ENCODE results near the gene TEX12.
"Not testable (repeated sequence)": the region's sequence is repeated elsewhere in the genome, so short reads cannot be mapped to it uniquely, and the experiment has no call there.

The TEX12 gene

GRCh38 chr11:112167145-112167544 is at the start of gene TEX12:
Gene TEX12, plus strand, starts transcription at chr11:112167372. Its CDS starts 1,897 bp downstream, at chr11:112169269.
- no peak for DNase-seq

- DNase-seq, result no peak
These were observed 49.0 kb upstream of the TEX12 start for GRCh38 chr11:112118176-112118575.

GRCh38 chr11:112121981-112122615 is 45.1 kb upstream of the TEX12 start:
- no peak for DNase-seq

GRCh38 chr11:112123129-112123528 is 44.0 kb upstream of the TEX12 start:
- no peak for DNase-seq

GRCh38 chr11:112127056-112127455 is 40.1 kb upstream of the TEX12 start:
- DNase-seq, result no peak

GRCh38 chr11:112128483-112129121 is 38.6 kb upstream of the TEX12 start:
- peak; percentile 43 for DNase-seq

GRCh38 chr11:112129656-112130055 is 37.5 kb upstream of the TEX12 start:
- DNase-seq, result no peak

- DNase-seq, result no peak
These were observed 34.4 kb upstream of the TEX12 start for GRCh38 chr11:112132737-112133136.

- DNase-seq, result no peak
These were observed 32.7 kb upstream of the TEX12 start for GRCh38 chr11:112134473-112134872.

- no peak for DNase-seq
These were observed 23.6 kb upstream of the TEX12 start for GRCh38 chr11:112143597-112143996.

- no peak for DNase-seq
These were observed 16.7 kb upstream of the TEX12 start for GRCh38 chr11:112150517-112150916.

GRCh38 chr11:112156153-112156955 is 10.8 kb upstream of the TEX12 start:
- no peak for DNase-seq

GRCh38 chr11:112156956-112157766 is 10.0 kb upstream of the TEX12 start:
- peak; percentile 100 for DNase-seq

- no peak for DNase-seq
These were observed 7.8 kb upstream of the TEX12 start for GRCh38 chr11:112159098-112160065.

GRCh38 chr11:112160091-112160848 is 6.9 kb upstream of the TEX12 start:
- no peak for DNase-seq

- DNase-seq, result no peak
These were observed 6.2 kb upstream of the TEX12 start for GRCh38 chr11:112161012-112161411.

- not testable (repeated sequence) for DNase-seq
These were observed 5.0 kb upstream of the TEX12 start for GRCh38 chr11:112162200-112162599.

- DNase-seq, result peak; percentile 24
These were observed 4.2 kb upstream of the TEX12 start for GRCh38 chr11:112162761-112163546.

GRCh38 chr11:112163875-112164685 is 3.1 kb upstream of the TEX12 start, which contains the start of gene IL18:
Gene IL18, minus strand, starts transcription at chr11:112164094. Its CDS starts 9,041 bp downstream, at chr11:112155053.
- DNase-seq, result peak; percentile 65
